Progenitor cell of endocrine pancreas (in vitro differentiated cells): ENCODE measurements around the gene ZSWIM8. TPM values are rescaled to one million over a fixed set of nuclear protein-coding genes. Genes with fewer than 3 reads are reported as not detected.

Source experiments
- DNase-seq: peaks from one replicate; pipeline ENCODE4 v3.0.0; 2021; ENCODE audit warnings: low spot score; ENCODE audit not compliant: unreplicated experiment
- H3K27ac Mint-ChIP-seq: 2 replicates; pipeline ENCODE4 v1.8.0; 2021; ENCODE audit warnings: mild to moderate bottlenecking, moderate library complexity, mixed read lengths
- H3K27me3 Mint-ChIP-seq: 2 replicates; pipeline ENCODE4 v1.8.0; 2021; ENCODE audit warnings: mixed read lengths
- H3K36me3 Mint-ChIP-seq: 2 replicates; pipeline ENCODE4 v1.8.0; 2022; ENCODE audit warnings: mixed read lengths; ENCODE audit not compliant: insufficient read depth
- H3K4me1 Mint-ChIP-seq: 2 replicates; pipeline ENCODE4 v1.8.0; 2021; ENCODE audit warnings: low read depth, mixed read lengths
- H3K4me3 Mint-ChIP-seq: 2 replicates; pipeline ENCODE4 v1.8.0; 2021; ENCODE audit warnings: low read depth, mild to moderate bottlenecking, moderate library complexity, mixed read lengths
- H3K9me3 Mint-ChIP-seq: 2 replicates; pipeline ENCODE4 v1.8.0; 2021; ENCODE audit warnings: low read depth, mixed read lengths
- CTCF ChIP-seq: fragments of 200-600 bp; sonication (generic); IDR thresholded peaks from one replicate; pipeline ENCODE4 v1.5.0; 2021; ENCODE audit warnings: antibody characterized with exemption, mild to moderate bottlenecking; ENCODE audit not compliant: unreplicated experiment
- total RNA-seq: library from RNA; stranded (reverse); gene quantifications from 2 replicates; pipeline ENCODE4 v1.2.1, GENCODE V29; 2021

ZSWIM8 gene
- total RNA-seq, 1 donor from 2014 or later: 144 TPM

- DNase-seq: no peak
- Mint-ChIP-seq H3K9me3 (no peaks in the 10 kb centered on the region), H3K27ac (no peak overlapping the region), H3K36me3 (peaks cover 13% of the 10 kb centered on the region), H3K27me3 (no peaks in the 10 kb centered on the region), H3K4me3 (no peak overlapping the region), H3K4me1 (no peaks in the 10 kb centered on the region)
- TF ChIP-seq CTCF: no peak
These were observed 12.7 kb downstream of the ZSWIM8 start for GRCh38 chr10:73798087-73798486.

DNA sequence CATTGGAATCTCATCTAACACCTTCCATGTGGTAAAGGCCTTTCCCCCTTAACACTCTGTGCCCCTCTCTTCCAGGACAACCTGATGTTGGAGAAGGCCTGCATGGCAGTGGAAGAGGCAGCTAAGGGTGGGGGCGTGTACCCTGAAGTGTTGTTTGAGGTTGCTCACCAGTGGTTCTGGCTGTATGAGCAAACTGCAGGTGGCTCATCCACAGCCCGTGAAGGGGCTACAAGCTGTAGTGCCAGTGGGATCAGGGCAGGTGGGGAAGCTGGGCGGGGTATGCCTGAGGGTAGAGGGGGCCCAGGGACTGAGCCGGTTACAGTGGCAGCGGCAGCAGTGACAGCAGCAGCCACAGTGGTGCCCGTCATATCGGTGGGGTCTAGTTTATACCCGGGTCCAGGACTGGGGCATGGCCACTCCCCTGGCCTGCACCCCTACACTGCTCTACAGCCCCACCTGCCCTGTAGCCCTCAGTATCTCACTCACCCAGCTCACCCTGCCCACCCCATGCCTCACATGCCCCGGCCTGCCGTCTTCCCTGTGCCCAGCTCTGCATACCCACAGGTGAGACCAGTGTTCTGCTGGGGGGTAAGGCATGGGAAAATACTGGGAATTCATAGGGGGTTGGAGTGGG lies 13.6 kb downstream of the ZSWIM8 start:
- no peak for TF ChIP-seq CTCF
- Mint-ChIP-seq H3K4me3 (no peak overlapping the region), H3K9me3 (no peaks in the 10 kb centered on the region), H3K27me3 (no peaks in the 10 kb centered on the region), H3K27ac (no peak overlapping the region), H3K36me3 (peaks cover 10% of the 10 kb centered on the region), H3K4me1 (no peaks in the 10 kb centered on the region)
- no peak for DNase-seq

- no peak for TF ChIP-seq CTCF
- Mint-ChIP-seq H3K27ac (no peak overlapping the region), H3K27me3 (no peaks in the 10 kb centered on the region), H3K36me3 (peaks cover 8% of the 10 kb centered on the region), H3K4me1 (no peaks in the 10 kb centered on the region), H3K4me3 (no peak overlapping the region), H3K9me3 (no peaks in the 10 kb centered on the region)
- DNase-seq: no peak
These were observed 14.6 kb downstream of the ZSWIM8 start for GRCh38 chr10:73799899-73800559.

DNA sequence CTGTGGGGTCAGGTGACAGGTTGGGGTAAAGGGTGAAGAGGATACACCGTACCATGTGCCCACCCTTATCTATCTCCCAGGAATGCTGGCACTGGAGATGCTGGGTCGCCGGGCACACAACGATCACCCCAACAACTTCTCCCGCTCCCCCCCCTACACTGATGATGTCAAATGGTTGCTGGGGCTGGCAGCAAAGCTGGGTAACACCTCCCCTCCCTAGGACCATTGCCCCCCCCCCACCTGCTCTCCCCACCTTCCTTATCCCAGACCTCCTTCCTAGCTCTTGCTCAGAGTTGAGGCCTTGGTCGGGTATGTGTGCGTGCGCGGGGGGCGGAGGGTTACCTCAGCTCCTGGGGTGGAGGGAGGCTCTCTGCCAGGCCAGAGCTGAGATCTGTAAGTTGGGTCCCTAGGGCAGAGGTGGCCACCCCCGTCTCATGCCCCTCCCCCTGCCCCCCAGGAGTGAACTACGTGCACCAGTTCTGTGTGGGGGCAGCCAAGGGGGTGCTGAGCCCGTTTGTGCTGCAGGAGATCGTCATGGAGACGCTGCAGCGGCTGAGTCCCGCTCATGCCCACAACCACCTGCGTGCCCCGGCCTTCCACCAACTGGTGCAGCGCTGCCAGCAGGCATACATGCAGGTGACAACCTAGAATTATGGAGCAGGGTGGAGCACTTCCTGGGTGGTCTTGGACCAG lies 15.3 kb downstream of the ZSWIM8 start:
- H3K36me3 Mint-ChIP-seq: peaks cover 9% of the 10 kb centered on the region
- no peak for TF ChIP-seq CTCF

GRCh38 chr10:73801253-73801590 lies 15.8 kb downstream of the ZSWIM8 start:
- no peaks in the 10 kb centered on the region for H3K27me3 Mint-ChIP-seq
- H3K9me3 Mint-ChIP-seq: no peaks in the 10 kb centered on the region
- H3K4me1 Mint-ChIP-seq: no peaks in the 10 kb centered on the region
- DNase-seq: no peak
- H3K27ac Mint-ChIP-seq: no peak overlapping the region
- H3K4me3 Mint-ChIP-seq: no peak overlapping the region
- peaks cover 13% of the 10 kb centered on the region for H3K36me3 Mint-ChIP-seq
- no peak for TF ChIP-seq CTCF

More for the DNA sequence above, 15.3 kb downstream of the ZSWIM8 start:
- no peak overlapping the region for H3K27ac Mint-ChIP-seq
- H3K4me1 Mint-ChIP-seq: no peaks in the 10 kb centered on the region
- no peak for DNase-seq
- no peaks in the 10 kb centered on the region for H3K9me3 Mint-ChIP-seq
- H3K27me3 Mint-ChIP-seq: no peaks in the 10 kb centered on the region
- no peak overlapping the region for H3K4me3 Mint-ChIP-seq
